Progenitor cell of endocrine pancreas (in vitro differentiated cells): ENCODE measurements around the gene ERC1. TPM values are rescaled to one million over a fixed set of nuclear protein-coding genes. Genes with fewer than 3 reads are reported as not detected.

Experiments
- DNase-seq: peaks from one replicate; pipeline ENCODE4 v3.0.0; 2021; ENCODE audit warnings: low spot score; ENCODE audit not compliant: unreplicated experiment
- H3K27ac Mint-ChIP-seq: 2 replicates; pipeline ENCODE4 v1.8.0; 2021; ENCODE audit warnings: mild to moderate bottlenecking, moderate library complexity, mixed read lengths
- H3K27me3 Mint-ChIP-seq: 2 replicates; pipeline ENCODE4 v1.8.0; 2021; ENCODE audit warnings: mixed read lengths
- H3K36me3 Mint-ChIP-seq: 2 replicates; pipeline ENCODE4 v1.8.0; 2022; ENCODE audit warnings: mixed read lengths; ENCODE audit not compliant: insufficient read depth
- H3K4me1 Mint-ChIP-seq: 2 replicates; pipeline ENCODE4 v1.8.0; 2021; ENCODE audit warnings: low read depth, mixed read lengths
- H3K4me3 Mint-ChIP-seq: 2 replicates; pipeline ENCODE4 v1.8.0; 2021; ENCODE audit warnings: low read depth, mild to moderate bottlenecking, moderate library complexity, mixed read lengths
- H3K9me3 Mint-ChIP-seq: 2 replicates; pipeline ENCODE4 v1.8.0; 2021; ENCODE audit warnings: low read depth, mixed read lengths
- total RNA-seq: library from RNA; stranded (reverse); gene quantifications from 2 replicates; pipeline ENCODE4 v1.2.1, GENCODE V29; 2021
- TF ChIP-seq, protein P1 (sequence below): fragments of 200-600 bp; sonication (generic); IDR thresholded peaks from one replicate; pipeline ENCODE4 v1.5.0; 2021; ENCODE audit warnings: antibody characterized with exemption, mild to moderate bottlenecking; ENCODE audit not compliant: unreplicated experiment

Gene ERC1
- total RNA-seq, 1 donor from 2014 or later: 146 TPM

DNA sequence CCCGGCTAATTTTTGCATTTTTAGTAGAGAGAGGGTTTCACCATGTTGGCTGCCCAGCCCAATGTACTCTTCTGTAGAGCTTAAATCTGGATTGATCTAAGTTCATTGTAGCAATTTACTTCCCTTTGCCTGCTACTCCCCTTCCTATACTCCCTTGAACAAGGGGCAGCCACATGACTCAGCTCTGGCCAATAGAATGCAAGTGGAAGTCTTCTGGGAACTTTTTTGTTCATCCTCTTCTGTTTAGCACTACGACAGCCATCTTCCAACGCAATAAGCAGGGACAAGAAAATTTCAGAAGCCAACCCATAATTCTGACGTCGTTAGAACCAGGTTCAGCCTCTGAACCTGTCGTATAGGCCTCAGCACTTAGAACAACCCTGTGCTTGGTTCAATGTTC is 35.1 kb upstream of the ERC1 start:
- Mint-ChIP-seq H3K4me1 (peaks cover 7% of the 10 kb centered on the region), H3K9me3 (no peaks in the 10 kb centered on the region), H3K27ac (no peak overlapping the region), H3K27me3 (no peaks in the 10 kb centered on the region), H3K36me3 (no peaks in the 10 kb centered on the region), H3K4me3 (no peak overlapping the region)
- TF ChIP-seq, protein P1, sequence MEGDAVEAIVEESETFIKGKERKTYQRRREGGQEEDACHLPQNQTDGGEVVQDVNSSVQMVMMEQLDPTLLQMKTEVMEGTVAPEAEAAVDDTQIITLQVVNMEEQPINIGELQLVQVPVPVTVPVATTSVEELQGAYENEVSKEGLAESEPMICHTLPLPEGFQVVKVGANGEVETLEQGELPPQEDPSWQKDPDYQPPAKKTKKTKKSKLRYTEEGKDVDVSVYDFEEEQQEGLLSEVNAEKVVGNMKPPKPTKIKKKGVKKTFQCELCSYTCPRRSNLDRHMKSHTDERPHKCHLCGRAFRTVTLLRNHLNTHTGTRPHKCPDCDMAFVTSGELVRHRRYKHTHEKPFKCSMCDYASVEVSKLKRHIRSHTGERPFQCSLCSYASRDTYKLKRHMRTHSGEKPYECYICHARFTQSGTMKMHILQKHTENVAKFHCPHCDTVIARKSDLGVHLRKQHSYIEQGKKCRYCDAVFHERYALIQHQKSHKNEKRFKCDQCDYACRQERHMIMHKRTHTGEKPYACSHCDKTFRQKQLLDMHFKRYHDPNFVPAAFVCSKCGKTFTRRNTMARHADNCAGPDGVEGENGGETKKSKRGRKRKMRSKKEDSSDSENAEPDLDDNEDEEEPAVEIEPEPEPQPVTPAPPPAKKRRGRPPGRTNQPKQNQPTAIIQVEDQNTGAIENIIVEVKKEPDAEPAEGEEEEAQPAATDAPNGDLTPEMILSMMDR: no peak
- DNase-seq: no peak

DNA sequence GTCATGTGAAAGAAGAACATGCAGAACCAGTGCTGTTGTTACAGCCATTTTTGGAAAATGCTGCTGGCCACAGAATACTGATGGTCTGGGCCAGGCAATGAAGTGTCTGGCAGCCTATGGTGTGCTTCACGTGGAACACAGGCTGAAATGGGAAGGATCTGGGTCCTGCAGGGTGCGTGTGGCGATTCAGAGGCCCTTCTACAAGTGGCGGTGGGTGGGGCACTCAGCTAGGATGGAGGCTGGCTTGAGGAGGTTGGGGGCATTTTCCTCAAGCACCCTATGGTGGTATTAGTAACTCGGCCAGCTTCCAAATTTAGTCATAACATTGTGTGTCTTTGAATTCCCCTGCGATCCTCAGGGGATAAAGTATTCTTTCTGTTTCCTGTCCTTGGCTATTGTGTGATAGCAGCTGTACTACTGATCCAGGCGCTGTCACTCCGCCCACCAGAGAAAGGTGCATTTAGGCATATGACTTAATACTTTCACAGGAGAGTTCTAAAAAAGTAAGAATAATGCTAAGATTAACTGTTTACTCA is 32.4 kb upstream of the ERC1 start:
- Mint-ChIP-seq H3K9me3 (no peaks in the 10 kb centered on the region), H3K4me1 (peaks cover 2% of the 10 kb centered on the region), H3K27ac (no peak overlapping the region), H3K4me3 (no peak overlapping the region), H3K27me3 (no peaks in the 10 kb centered on the region), H3K36me3 (no peaks in the 10 kb centered on the region)
- TF ChIP-seq, protein P1: no peak
- no peak for DNase-seq

DNA sequence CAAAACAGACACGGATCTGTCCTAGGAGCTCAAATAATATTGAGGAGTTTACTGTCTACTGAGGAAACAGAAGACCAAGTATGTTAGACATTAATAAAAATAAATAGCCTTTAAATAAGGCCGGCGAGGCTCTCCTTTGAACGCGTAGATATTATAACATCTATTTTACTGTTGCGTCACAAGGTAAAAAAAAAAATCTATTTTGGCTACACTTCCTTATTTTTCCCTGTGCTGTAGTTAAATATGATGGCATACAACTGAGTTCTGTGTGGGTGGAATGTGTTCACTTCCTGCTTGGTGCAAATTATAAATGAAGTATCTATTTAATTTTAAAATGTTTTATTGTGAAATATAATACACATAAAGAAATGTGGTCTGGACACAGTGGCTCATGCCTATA is 24.3 kb upstream of the ERC1 start:
- no peak overlapping the region for H3K27ac Mint-ChIP-seq

DNA sequence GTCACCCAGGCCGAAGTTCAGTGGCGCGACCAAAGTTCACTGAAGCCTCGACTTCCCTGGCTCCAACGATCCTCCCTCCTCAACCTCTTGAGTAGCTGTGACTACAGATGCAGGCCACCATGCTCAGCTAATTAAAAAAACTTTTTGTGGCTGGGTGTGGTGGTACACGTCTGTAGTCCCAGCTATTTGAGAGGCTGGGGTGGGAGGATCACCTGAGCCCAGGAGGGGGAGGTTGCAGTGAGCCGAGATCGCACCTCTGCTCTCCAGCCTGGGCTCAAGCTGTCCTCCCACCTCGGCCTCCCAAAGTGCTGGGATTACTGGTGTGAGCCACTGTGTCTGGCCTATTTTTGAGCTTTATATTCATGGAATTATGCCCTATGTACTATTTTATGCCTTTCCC is 23.4 kb upstream of the ERC1 start:
- H3K9me3 Mint-ChIP-seq: no peaks in the 10 kb centered on the region
- no peak overlapping the region for H3K27ac Mint-ChIP-seq
- H3K36me3 Mint-ChIP-seq: peaks cover under 1% of the 10 kb centered on the region

More for the DNA sequence above, 24.3 kb upstream of the ERC1 start:
- Mint-ChIP-seq H3K4me3 (no peak overlapping the region), H3K4me1 (peaks cover 16% of the 10 kb centered on the region), H3K36me3 (no peaks in the 10 kb centered on the region), H3K27me3 (no peaks in the 10 kb centered on the region), H3K9me3 (no peaks in the 10 kb centered on the region)
- TF ChIP-seq, protein P1: no peak
- no peak for DNase-seq

DNA sequence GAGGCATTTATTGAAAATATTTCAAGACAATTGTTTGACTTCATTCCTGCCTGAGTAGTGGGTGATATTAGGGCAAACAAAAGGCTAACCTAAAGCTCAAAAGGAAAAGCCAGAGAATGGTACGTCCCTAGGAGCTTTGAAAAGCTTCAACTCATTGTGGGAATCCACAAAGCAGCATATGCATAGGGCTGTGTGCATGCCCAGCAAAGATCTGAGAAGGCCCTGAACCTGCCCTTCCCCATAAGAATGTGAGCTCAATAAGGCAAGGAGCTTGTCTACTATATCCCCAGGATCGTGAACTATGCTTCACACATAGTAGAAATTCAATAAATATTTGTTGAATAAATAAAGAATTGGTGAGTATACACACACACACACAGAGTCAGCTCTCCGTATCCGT is 22.5 kb upstream of the ERC1 start:
- no peaks in the 10 kb centered on the region for H3K9me3 Mint-ChIP-seq
- no peak for DNase-seq
- TF ChIP-seq, protein P1: no peak
- peaks cover 15% of the 10 kb centered on the region for H3K4me1 Mint-ChIP-seq
- peaks cover 2% of the 10 kb centered on the region for H3K36me3 Mint-ChIP-seq
- H3K4me3 Mint-ChIP-seq: no peak overlapping the region
- no peaks in the 10 kb centered on the region for H3K27me3 Mint-ChIP-seq
- H3K27ac Mint-ChIP-seq: peak overlapping the region; percentile 7

More for the DNA sequence above, 23.4 kb upstream of the ERC1 start:
- Mint-ChIP-seq H3K4me1 (peaks cover 16% of the 10 kb centered on the region), H3K27me3 (no peaks in the 10 kb centered on the region), H3K4me3 (no peak overlapping the region)
- TF ChIP-seq, protein P1: no peak
- no peak for DNase-seq
